Neuronal stem cell (in vitro differentiated cells): ENCODE measurements around the gene ZEB2.
A peak's percentile ranks its signal among the peaks of the same experiment; 100 is the strongest.

Source experiments
- DNase-seq: peaks from one replicate; pipeline ENCODE4 v3.0.0-alpha.2; 2013; ENCODE audit warnings: low spot score
- H2AFZ ChIP-seq: one replicate; pipeline ENCODE4 v1.6.1; 2013; ENCODE audit warnings: mild to moderate bottlenecking, low read length, inconsistent platforms
- H2AK5ac ChIP-seq: 2 replicates; pipeline ENCODE4 v1.6.1; 2013; ENCODE audit warnings: low read depth, mild to moderate bottlenecking, inconsistent platforms, low read length, moderate library complexity, mixed read lengths
- H2BK120ac ChIP-seq: 2 replicates; pipeline ENCODE4 v1.6.1; 2013; ENCODE audit warnings: low read depth, mild to moderate bottlenecking, inconsistent platforms, low read length, moderate library complexity, mixed read lengths
- H2BK12ac ChIP-seq: one replicate; pipeline ENCODE4 v1.6.1; 2013; ENCODE audit warnings: low read length, inconsistent platforms
- H2BK15ac ChIP-seq: 2 replicates; pipeline ENCODE4 v1.6.1; 2013; ENCODE audit warnings: mild to moderate bottlenecking, low read length, inconsistent platforms, mixed read lengths
- H2BK5ac ChIP-seq: one replicate; pipeline ENCODE4 v1.6.1; 2013; ENCODE audit warnings: inconsistent platforms, mild to moderate bottlenecking, low read length, moderate library complexity
- H3K14ac ChIP-seq: one replicate; pipeline ENCODE4 v1.6.1; 2013; ENCODE audit warnings: low read length, inconsistent platforms
- H3K18ac ChIP-seq: 2 replicates; pipeline ENCODE4 v1.6.1; 2013; ENCODE audit warnings: low read length, inconsistent platforms
- H3K23ac ChIP-seq: 2 replicates; pipeline ENCODE4 v1.6.1; 2013; ENCODE audit warnings: low read depth, mild to moderate bottlenecking, mixed read lengths, low read length, inconsistent platforms; ENCODE audit not compliant: poor library complexity
- H3K27ac ChIP-seq: replicated peaks from 3 replicates; pipeline ENCODE4 v1.5.1; 2013; ENCODE audit warnings: low read length, inconsistent platforms
- H3K27me3 ChIP-seq, 3 experiments: 2 replicates each; pipeline ENCODE4 v1.6.1; 2013; ENCODE audit warnings: low read length in 3 of 3, mild to moderate bottlenecking in 2 of 3, inconsistent platforms in 1 of 3, low read depth in 1 of 3, mixed read lengths in 1 of 3, moderate library complexity in 1 of 3; ENCODE audit not compliant: control insufficient read depth in 3 of 3, insufficient read depth in 3 of 3
- H3K36me3 ChIP-seq, 2 donors: replicated peaks in 1 of 2; 2 replicates each; pipeline ENCODE4 v1.6.1; 2013; ENCODE audit warnings: low read length in 2 of 2; ENCODE audit not compliant: control insufficient read depth in 2 of 2, insufficient read depth in 2 of 2
- H3K4ac ChIP-seq: 2 replicates; pipeline ENCODE4 v1.6.1; 2013; ENCODE audit warnings: inconsistent platforms, mild to moderate bottlenecking, low read length, moderate library complexity
- H3K4me1 ChIP-seq, 2 donors: 1 replicate in 1 of 2; 2 replicates in 1 of 2; pipeline ENCODE4 v1.6.1; 2013; ENCODE audit warnings: low read length in 2 of 2, low read depth in 1 of 2; ENCODE audit not compliant: control insufficient read depth in 2 of 2, insufficient read depth in 1 of 2
- H3K4me2 ChIP-seq: one replicate; pipeline ENCODE4 v1.6.1; 2013; ENCODE audit warnings: mild to moderate bottlenecking, low read length, inconsistent platforms; ENCODE audit not compliant: insufficient read depth, poor library complexity, severe bottlenecking
- H3K4me3 ChIP-seq, 2 donors: 2 replicates each; pipeline ENCODE4 v1.5.1; 2013; ENCODE audit warnings: low read length in 2 of 2, mild to moderate bottlenecking in 2 of 2, inconsistent platforms in 1 of 2, moderate library complexity in 1 of 2
- H3K79me1 ChIP-seq: one replicate; pipeline ENCODE4 v1.6.1; 2013; ENCODE audit warnings: low read depth, mild to moderate bottlenecking, inconsistent platforms, low read length, moderate library complexity
- H3K9ac ChIP-seq: one replicate; pipeline ENCODE4 v1.6.1; 2013; ENCODE audit warnings: mild to moderate bottlenecking, low read depth, low read length, inconsistent platforms; ENCODE audit not compliant: poor library complexity
- H3K9me3 ChIP-seq, 2 donors: replicated peaks in 1 of 2; 2 replicates each; pipeline versions ENCODE3 to v1.6.1; 2013; ENCODE audit warnings: low read length in 2 of 2, mild to moderate bottlenecking in 2 of 2, inconsistent platforms in 1 of 2, low read depth in 1 of 2, mixed read lengths in 1 of 2, moderate library complexity in 1 of 2; ENCODE audit not compliant: control insufficient read depth in 2 of 2, insufficient read depth in 1 of 2
- H4K8ac ChIP-seq: one replicate; pipeline ENCODE4 v1.6.1; 2013; ENCODE audit warnings: low read depth, mild to moderate bottlenecking, inconsistent platforms, low read length, moderate library complexity
- H4K91ac ChIP-seq: one replicate; pipeline ENCODE4 v1.6.1; 2013; ENCODE audit warnings: low read length, low read depth, mild to moderate bottlenecking, inconsistent platforms; ENCODE audit not compliant: poor library complexity
- WGBS, 2 donors: extraction: QIAGEN DNeasy Blood & Tissue Kit; methylation state at CpG; one replicate each; pipeline ENCODE4 v1.1.7; 2013; ENCODE audit warnings: missing lambda C conversion rate in 2 of 2, mixed read lengths in 1 of 2; ENCODE audit not compliant: insufficient read length in 2 of 2, insufficient replicate concordance in 1 of 2; ENCODE audit errors: extremely low coverage in 2 of 2; 5-methylcytosine and 5-hydroxymethylcytosine counted together

Gene ZEB2

GRCh38 chr2:144434425-144435222 lies 85.3 kb downstream of the ZEB2 start:
- no peak overlapping the region for H3K4me3 ChIP-seq

DNA sequence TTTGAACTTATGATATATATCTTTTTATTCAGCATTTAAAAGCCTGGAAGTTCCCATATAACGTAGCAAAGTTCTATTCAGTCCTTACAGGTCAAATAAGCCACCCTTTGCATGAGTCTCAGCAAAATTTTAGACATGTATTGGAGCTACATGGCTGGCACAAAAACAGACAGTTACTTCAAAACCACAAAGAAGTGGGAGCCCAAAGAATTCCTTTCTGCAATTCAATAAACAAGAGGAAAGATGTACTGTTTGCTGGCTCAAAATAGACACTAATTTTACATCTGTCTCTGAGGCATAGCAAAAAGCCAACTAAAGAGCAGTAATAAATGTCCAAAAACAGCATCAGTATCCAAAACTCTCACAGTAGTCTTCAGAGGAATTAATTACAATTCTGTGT lies 87.0 kb downstream of the ZEB2 start:
- no peak overlapping the region for H3K4me2 ChIP-seq
- H3K27me3 ChIP-seq, result no peaks in the 10 kb centered on the region
- H3K4ac ChIP-seq, result no peak overlapping the region
- no peak overlapping the region for H3K4me3 ChIP-seq
- no peak overlapping the region for H3K18ac ChIP-seq
- no peak overlapping the region for H2AK5ac ChIP-seq
- H2BK5ac ChIP-seq, result no peak overlapping the region
- peaks cover 10 to 39% of the 10 kb centered on the region in 2 donors for H3K4me1 ChIP-seq
- H4K8ac ChIP-seq, result no peak overlapping the region
- no peak overlapping the region for H3K23ac ChIP-seq
- H3K79me1 ChIP-seq, result peaks cover 2% of the 10 kb centered on the region
- H3K27ac ChIP-seq, result no peak overlapping the region
- H2BK12ac ChIP-seq, result no peak overlapping the region
- H2BK15ac ChIP-seq, result no peak overlapping the region
- H3K9ac ChIP-seq, result no peak overlapping the region
- no peaks in the 10 kb centered on the region for H3K9me3 ChIP-seq
- H3K36me3 ChIP-seq, result peaks cover 4 to 54% of the 10 kb centered on the region in 2 donors
- H2AFZ ChIP-seq, result no peak overlapping the region
- no peak overlapping the region for H3K14ac ChIP-seq
- no peak overlapping the region for H4K91ac ChIP-seq
- H2BK120ac ChIP-seq, result no peak overlapping the region
- DNase-seq, result no peak
- WGBS, 2 donors, result no CpG with 5 or more reads among the region's 1 CpG

More at GRCh38 chr2:144434425-144435222, 85.3 kb downstream of the ZEB2 start:
- Histone ChIP-seq H2BK15ac (no peak overlapping the region), H3K79me1 (peaks cover 2% of the 10 kb centered on the region), H3K9me3 (no peaks in the 10 kb centered on the region), H3K14ac (no peak overlapping the region), H3K36me3 (peaks cover 2 to 42% of the 10 kb centered on the region in 2 donors), H3K18ac (no peak overlapping the region), H3K4ac (no peak overlapping the region), H2AK5ac (no peak overlapping the region), H3K27ac (no peak overlapping the region), H3K9ac (no peak overlapping the region), H3K4me1 (peaks cover 15 to 49% of the 10 kb centered on the region in 2 donors), H4K8ac (no peak overlapping the region), H2BK12ac (no peak overlapping the region), H3K23ac (no peak overlapping the region), H3K4me2 (no peak overlapping the region), H2BK5ac (no peak overlapping the region), H2AFZ (no peak overlapping the region), H3K27me3 (no peaks in the 10 kb centered on the region), H2BK120ac (no peak overlapping the region), H4K91ac (no peak overlapping the region)
- DNase-seq, result no peak
- WGBS, 2 donors, result no CpG with 5 or more reads among the region's 4 CpGs

DNA sequence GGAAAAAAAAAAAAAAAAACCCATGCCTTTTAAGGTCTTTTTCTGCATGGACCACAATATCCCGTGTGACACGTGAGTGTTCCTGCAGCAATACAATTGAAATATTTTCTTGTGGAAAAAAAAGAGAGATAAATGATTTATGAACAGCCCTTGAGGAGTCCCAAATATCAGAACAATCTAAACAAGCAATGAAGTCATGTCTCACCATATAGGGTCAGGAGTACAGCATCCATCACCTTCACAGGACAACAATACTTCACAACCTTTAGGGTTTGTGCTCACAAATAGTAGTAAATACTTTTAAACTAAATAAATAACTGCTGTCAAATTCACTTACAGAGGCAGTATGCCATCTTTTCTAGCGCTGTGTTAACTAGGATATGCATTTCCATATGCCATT lies 87.9 kb downstream of the ZEB2 start:
- Histone ChIP-seq H2BK120ac (no peak overlapping the region), H2BK5ac (no peak overlapping the region), H3K4me1 (peaks cover 10 to 47% of the 10 kb centered on the region in 2 donors), H3K14ac (no peak overlapping the region), H3K9me3 (no peaks in the 10 kb centered on the region), H3K18ac (no peak overlapping the region), H3K9ac (no peak overlapping the region), H4K8ac (no peak overlapping the region), H3K4me3 (no peak overlapping the region), H3K23ac (no peak overlapping the region), H3K79me1 (peaks cover 2% of the 10 kb centered on the region), H3K36me3 (peaks cover 4 to 49% of the 10 kb centered on the region in 2 donors), H2BK15ac (no peak overlapping the region), H3K27ac (no peak overlapping the region), H3K4ac (no peak overlapping the region), H4K91ac (no peak overlapping the region), H3K27me3 (no peaks in the 10 kb centered on the region), H2AFZ (no peak overlapping the region), H2AK5ac (no peak overlapping the region), H2BK12ac (no peak overlapping the region), H3K4me2 (peak overlapping the region; percentile 3)
- no peak for DNase-seq
- no CpG with 5 or more reads among the region's 3 CpGs for WGBS, 2 donors

DNA sequence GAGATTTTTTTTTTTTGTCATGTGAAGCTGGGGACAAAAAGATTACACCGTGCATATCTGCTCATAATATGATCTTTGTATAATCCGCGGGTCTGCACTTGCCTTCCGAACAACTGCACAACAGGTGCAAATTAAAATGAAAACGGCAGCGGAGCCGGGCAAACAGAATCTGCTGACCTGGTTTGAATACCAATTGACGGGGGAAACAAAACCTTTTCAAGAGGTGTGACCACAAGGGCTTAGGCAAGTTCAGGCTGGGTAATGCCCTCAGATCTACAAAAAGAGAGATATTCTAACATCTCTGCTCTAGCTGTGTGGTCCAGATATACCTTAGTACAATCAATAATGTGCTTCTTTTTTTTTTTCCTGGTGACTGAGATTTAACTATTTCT lies 88.5 kb downstream of the ZEB2 start:
- no CpG with 5 or more reads among the region's 8 CpGs for WGBS, 2 donors
- DNase-seq, result no peak
- no peak overlapping the region for H4K8ac ChIP-seq
- no peak overlapping the region for H3K9ac ChIP-seq
- H3K36me3 ChIP-seq, result peaks cover 4 to 49% of the 10 kb centered on the region in 2 donors
- H2AFZ ChIP-seq, result no peak overlapping the region
- H3K4me1 ChIP-seq, result peaks cover 10 to 50% of the 10 kb centered on the region in 2 donors
- H3K23ac ChIP-seq, result no peak overlapping the region
- H3K79me1 ChIP-seq, result peaks cover 2% of the 10 kb centered on the region
- H3K4me3 ChIP-seq, result no peak overlapping the region
- no peak overlapping the region for H3K14ac ChIP-seq
- no peak overlapping the region for H2BK5ac ChIP-seq
- H3K4ac ChIP-seq, result no peak overlapping the region
- H3K9me3 ChIP-seq, result no peaks in the 10 kb centered on the region
- H2BK15ac ChIP-seq, result no peak overlapping the region
- no peak overlapping the region for H3K27ac ChIP-seq
- no peaks in the 10 kb centered on the region for H3K27me3 ChIP-seq
- H2AK5ac ChIP-seq, result no peak overlapping the region
- no peak overlapping the region for H4K91ac ChIP-seq
- H2BK12ac ChIP-seq, result no peak overlapping the region
- H3K4me2 ChIP-seq, result peak overlapping the region; percentile 24
- H2BK120ac ChIP-seq, result no peak overlapping the region
- no peak overlapping the region for H3K18ac ChIP-seq
